ENCODE measurements around the gene ASB3. TPM values are rescaled to one million over a fixed set of nuclear protein-coding genes. Genes with fewer than 3 reads are reported as not detected.

ASB3 gene
- polyA plus RNA-seq, 1 donor = 11.7 TPM

Other genes with a start within 250 kb of the ASB3 start
- 4.7 TPM for gene CHAC2, start 19.1 kb downstream of the ASB3 start, polyA plus RNA-seq
- 64.1 TPM for gene ERLEC1, start 91 bp upstream of the ASB3 start, polyA plus RNA-seq
- 3.3 TPM for gene GPR75, start 73.0 kb upstream of the ASB3 start, polyA plus RNA-seq
- gene PSME4, start 184.0 kb upstream of the ASB3 start, polyA plus RNA-seq = 26.6 TPM

Data from large intestine (tissue), 1 donor.